Measurements from ENCODE around the gene TOE1. TPM values are rescaled to one million over a fixed set of nuclear protein-coding genes. Genes with fewer than 3 reads are reported as not detected.
A peak's percentile ranks its signal among the peaks of the same experiment; 100 is the strongest.

TOE1 gene
- total and polyA plus RNA-seq, 9 of the 15 experiments (the other 6 are each of a cell fraction or from before 2014, with no cell fraction given): 32.1 to 85.7 (median 38.0) TPM

DNA sequence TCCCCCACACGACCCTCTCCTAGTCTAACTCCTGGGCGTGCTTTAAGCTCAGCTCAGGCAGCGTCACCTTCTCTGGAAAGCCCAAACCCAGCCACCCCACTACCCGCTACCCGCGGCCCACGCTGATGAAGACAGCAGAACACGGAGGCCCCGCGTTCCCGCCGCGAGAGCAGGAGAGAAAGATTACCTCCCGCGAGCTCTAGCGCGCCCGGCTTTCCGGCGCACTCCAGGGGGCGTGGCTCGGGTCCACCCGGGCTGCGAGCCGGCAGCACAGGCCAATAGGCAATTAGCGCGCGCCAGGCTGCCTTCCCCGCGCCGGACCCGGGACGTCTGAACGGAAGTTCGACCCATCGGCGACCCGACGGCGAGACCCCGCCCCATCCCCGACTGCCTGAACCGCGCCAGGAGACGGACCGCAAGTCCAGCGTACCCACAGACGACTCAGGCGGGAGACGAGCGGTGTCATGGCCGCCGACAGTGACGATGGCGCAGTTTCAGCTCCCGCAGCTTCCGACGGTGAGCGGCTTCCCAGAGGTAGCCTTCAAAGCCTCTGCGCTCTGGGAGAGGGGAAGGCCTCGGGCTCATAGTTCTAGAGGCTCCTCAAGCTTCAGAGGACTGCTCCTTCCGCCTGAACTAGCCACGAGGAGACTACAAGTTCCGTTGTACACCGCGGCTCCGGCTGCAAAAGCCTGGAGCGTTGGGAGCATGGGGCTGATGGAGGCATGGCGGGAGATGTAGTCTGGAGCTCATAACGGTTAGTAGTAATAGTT lies at the start of gene TOE1, which contains the start of gene MUTYH (continued):
- TF ChIP-seq POLR2AphosphoS5 (IDR thresholded peaks at IDR 0.05; ENCODE audit: control insufficient read depth, insufficient read depth, low read depth, low read length) (peak; percentile 94), PCBP1 (IDR thresholded peaks at IDR 0.05; ENCODE audit: low read depth, low read length, poor library complexity, severe bottlenecking) (peak; percentile 90), SNIP1 (IDR thresholded peaks at IDR 0.05; ENCODE audit: low read depth) (peak; percentile 48; the same call in 1 of the 2 replicates), ZNF778 (CRISPR knock-in tag; IDR thresholded peaks at IDR 0.05) (no peak), NRF1 (conservative IDR thresholded peaks at IDR 0.05 in 1 of 2, IDR thresholded peaks at IDR 0.05 in 1 of 2) (peak; percentile 85 to 88), MAZ (CRISPR knock-in tag; conservative IDR thresholded peaks at IDR 0.05 in 1 of 2, IDR thresholded peaks at IDR 0.05 in 1 of 2) (peak; percentile 61 to 86; a peak in 2 of 4 replicates), NR3C1 (CRISPR knock-in tag; IDR thresholded peaks at IDR 0.05) (no peak; the same call in 1 of the 2 replicates), TBL1XR1 (IDR thresholded peaks at IDR 0.05; ENCODE audit: low read length in 2 of 2) (peak in 1 of 2 experiments; percentile 45; a peak in 2 of 4 replicates), CHD2 (IDR thresholded peaks at IDR 0.05; ENCODE audit: low read depth, low read length) (peak; percentile 90), SRSF3 (IDR thresholded peaks at IDR 0.05; ENCODE audit: insufficient read depth, low read length) (peak; percentile 64; the same call in 1 of the 2 replicates), CEBPB (tag; IDR thresholded peaks at IDR 0.05) (no peak), EP400 (IDR thresholded peaks at IDR 0.05) (peak; percentile 98), ZNF165 (CRISPR knock-in tag; IDR thresholded peaks at IDR 0.05; ENCODE audit: borderline replicate concordance) (no peak; the same call in 1 of the 2 replicates), NELFE (IDR thresholded peaks at IDR 0.05; ENCODE audit: insufficient read depth, insufficient read length) (no peak), ZNF324 (CRISPR knock-in tag; IDR thresholded peaks at IDR 0.05) (no peak), MEF2D (tag; conservative IDR thresholded peaks at IDR 0.05; ENCODE audit: low read depth) (no peak), ERF (CRISPR knock-in tag; IDR thresholded peaks at IDR 0.05) (peak; percentile 37; the same call in 1 of the 2 replicates)
- TF ChIP-seq, protein P1, sequence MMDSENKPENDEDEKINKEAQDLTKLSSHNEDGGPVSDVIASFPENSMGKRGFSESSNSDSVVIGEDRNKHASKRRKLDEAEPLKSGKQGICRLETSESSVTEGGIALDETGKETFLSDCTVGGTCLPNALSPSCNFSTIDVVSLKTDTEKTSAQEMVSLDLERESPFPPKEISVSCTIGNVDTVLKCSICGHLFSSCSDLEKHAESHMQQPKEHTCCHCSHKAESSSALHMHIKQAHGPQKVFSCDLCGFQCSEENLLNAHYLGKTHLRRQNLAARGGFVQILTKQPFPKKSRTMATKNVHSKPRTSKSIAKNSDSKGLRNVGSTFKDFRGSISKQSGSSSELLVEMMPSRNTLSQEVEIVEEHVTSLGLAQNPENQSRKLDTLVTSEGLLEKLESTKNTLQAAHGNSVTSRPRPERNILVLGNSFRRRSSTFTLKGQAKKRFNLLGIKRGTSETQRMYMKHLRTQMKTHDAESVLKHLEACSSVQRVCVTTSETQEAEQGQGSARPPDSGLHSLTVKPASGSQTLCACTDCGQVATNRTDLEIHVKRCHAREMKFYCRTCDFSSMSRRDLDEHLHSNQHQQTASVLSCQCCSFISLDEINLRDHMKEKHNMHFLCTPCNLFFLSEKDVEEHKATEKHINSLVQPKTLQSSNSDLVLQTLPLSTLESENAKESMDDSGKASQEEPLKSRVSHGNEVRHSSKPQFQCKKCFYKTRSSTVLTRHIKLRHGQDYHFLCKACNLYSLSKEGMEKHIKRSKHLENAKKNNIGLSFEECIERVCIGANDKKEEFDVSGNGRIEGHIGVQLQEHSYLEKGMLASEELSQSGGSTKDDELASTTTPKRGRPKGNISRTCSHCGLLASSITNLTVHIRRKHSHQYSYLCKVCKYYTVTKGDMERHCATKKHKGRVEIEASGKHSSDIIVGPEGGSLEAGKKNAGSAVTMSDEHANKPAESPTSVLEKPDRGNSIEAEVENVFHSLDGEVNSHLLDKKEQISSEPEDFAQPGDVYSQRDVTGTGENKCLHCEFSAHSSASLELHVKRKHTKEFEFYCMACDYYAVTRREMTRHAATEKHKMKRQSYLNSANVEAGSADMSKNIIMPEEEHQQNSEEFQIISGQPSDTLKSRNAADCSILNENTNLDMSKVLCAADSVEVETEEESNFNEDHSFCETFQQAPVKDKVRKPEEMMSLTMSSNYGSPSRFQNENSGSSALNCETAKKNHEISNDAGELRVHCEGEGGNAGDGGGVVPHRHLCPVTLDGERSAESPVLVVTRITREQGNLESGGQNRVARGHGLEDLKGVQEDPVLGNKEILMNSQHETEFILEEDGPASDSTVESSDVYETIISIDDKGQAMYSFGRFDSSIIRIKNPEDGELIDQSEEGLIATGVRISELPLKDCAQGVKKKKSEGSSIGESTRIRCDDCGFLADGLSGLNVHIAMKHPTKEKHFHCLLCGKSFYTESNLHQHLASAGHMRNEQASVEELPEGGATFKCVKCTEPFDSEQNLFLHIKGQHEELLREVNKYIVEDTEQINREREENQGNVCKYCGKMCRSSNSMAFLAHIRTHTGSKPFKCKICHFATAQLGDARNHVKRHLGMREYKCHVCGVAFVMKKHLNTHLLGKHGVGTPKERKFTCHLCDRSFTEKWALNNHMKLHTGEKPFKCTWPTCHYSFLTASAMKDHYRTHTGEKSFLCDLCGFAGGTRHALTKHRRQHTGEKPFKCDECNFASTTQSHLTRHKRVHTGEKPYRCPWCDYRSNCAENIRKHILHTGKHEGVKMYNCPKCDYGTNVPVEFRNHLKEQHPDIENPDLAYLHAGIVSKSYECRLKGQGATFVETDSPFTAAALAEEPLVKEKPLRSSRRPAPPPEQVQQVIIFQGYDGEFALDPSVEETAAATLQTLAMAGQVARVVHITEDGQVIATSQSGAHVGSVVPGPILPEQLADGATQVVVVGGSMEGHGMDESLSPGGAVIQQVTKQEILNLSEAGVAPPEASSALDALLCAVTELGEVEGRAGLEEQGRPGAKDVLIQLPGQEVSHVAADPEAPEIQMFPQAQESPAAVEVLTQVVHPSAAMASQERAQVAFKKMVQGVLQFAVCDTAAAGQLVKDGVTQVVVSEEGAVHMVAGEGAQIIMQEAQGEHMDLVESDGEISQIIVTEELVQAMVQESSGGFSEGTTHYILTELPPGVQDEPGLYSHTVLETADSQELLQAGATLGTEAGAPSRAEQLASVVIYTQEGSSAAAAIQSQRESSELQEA (IDR thresholded peaks at IDR 0.05; ENCODE audit: low read depth): no peak
- TF ChIP-seq, protein P2, sequence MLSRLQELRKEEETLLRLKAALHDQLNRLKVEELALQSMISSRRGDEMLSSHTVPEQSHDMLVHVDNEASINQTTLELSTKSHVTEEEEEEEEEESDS (CRISPR knock-in tag; IDR thresholded peaks at IDR 0.05): no peak

Measured in K562 (cell line).